Measurements from ENCODE around the gene CGB7.

The CGB7 gene

DNA sequence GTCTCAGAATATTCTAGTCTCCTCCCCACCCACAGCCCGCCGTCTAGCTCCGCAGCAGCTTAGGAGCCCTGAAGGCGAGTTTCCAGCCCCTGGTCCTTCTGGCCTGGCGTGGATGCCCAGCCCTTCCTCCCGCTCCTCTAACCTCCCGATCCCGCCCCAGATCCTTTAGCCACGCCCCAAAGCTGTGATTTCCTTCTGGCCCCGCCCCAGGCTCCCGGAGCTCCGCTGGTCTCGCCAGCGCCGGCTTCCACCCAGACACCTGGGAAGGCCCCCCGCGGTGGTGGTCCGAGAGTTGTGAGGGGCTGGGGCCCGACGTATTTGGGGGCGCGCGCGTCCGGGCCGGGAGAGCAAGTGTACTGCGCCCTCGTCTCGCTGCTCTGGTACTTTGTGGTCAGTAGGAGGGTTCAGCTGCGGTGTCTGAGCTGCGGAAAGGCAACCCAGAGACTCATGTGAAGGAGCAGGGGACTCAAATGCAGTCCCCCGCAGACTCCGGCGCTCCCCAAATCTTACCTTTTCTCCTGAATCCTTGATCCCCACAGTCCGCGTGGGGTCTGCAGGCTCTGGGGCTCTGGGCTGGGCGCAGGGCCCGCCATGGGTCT lies at the start of gene CGB7:
Gene CGB7 (minus strand): TSS at position 114 of the 599 bp plus-strand sequence. CDS start 2,374 bp downstream, outside the sequence.
- no peak for DNase-seq

DNA sequence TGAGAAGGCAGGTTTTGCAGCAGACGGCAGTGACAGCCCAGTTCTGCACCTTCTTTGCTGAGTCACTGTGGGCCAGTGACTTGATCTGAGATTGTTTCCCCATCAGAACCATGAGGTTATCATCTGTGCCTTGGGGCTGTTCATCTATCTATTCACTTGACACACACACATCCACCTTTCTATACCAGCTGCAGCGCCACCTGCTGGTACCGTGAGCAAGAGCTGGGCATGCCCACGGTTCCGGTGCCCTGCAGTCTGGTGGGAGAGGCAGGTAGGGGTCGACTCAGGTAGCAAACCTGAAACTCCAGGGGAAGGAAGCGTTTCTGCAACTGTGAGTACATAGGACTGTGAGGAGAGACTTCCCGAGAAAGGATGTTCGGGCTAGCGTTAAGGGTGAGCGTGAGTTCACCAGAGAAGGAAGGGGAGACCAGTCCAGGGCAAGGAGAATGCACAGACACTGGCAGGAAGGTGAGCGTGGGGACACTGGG lies 49.1 kb upstream of the CGB7 start:
- peaks cover 49 to 56% of the 10 kb centered on the region in 2 donors for H3K36me3 Mint-ChIP-seq
- no peaks in the 10 kb centered on the region for H3K9me3 Mint-ChIP-seq
- ATAC-seq (replicated peaks) (peak; percentile 80 to 83), DNase-seq (peak; percentile 42)
- H3K4me1 Mint-ChIP-seq: peaks cover 23 to 33% of the 10 kb centered on the region in 2 donors
- no peaks in the 10 kb centered on the region for H3K27me3 Mint-ChIP-seq
- peak overlapping the region; percentile 53 for H3K27ac Mint-ChIP-seq
- H3K4me3 Mint-ChIP-seq: no peak overlapping the region

More for the DNA sequence above, at the start of gene CGB7:
- Mint-ChIP-seq H3K4me3 (peak within 1 kb of the TSS; percentile 78 to 86), H3K9me3 (peaks cover 0 to 2% of the 10 kb centered on the region in 2 donors), H3K27me3 (peaks cover 56 to 75% of the 10 kb centered on the region in 2 donors), H3K4me1 (peaks cover 24 to 33% of the 10 kb centered on the region in 2 donors), H3K27ac (peak within 1 kb of the TSS; percentile 16), H3K36me3 (no peaks in the 10 kb centered on the region)
- ATAC-seq (replicated peaks): no peak

DNA sequence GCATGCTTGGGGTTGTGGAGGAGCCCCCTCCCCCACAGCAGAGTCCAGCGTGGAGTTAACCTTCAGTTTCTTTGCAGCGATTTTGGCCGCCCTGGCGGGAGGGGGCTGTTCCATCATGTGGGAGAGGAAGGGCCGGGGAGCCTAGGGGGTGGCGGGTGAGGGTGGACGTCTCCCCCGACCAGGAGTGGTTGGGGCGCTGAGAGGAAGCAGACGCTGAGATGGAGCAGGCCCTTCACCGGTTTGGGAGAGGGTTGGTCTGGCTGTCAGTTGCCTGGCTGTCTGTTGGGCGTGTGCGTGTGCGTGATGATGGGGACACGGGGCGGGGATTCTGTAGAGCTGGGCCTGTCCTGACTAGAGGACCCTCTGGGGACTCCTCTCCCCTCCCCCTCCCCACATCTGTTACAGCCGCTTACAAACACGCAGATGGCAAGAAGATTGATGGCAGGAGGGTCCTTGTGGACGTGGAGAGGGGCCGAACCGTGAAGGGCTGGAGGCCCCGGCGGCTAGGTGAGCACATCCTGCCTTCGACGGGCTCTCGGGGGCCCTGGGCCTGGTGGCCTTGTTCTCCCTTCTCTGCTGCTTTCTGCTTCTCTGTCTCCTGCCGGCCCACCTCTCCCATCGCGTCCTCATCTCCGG lies 46.8 kb upstream of the CGB7 start:
- Mint-ChIP-seq H3K4me3 (no peak overlapping the region), H3K27me3 (no peaks in the 10 kb centered on the region), H3K9me3 (no peaks in the 10 kb centered on the region), H3K27ac (peak overlapping the region; percentile 89), H3K4me1 (peaks cover 31 to 42% of the 10 kb centered on the region in 2 donors), H3K36me3 (peaks cover 55 to 69% of the 10 kb centered on the region in 2 donors)
- ATAC-seq (replicated peaks) (peak; percentile 13 to 32), DNase-seq (no peak)

DNA sequence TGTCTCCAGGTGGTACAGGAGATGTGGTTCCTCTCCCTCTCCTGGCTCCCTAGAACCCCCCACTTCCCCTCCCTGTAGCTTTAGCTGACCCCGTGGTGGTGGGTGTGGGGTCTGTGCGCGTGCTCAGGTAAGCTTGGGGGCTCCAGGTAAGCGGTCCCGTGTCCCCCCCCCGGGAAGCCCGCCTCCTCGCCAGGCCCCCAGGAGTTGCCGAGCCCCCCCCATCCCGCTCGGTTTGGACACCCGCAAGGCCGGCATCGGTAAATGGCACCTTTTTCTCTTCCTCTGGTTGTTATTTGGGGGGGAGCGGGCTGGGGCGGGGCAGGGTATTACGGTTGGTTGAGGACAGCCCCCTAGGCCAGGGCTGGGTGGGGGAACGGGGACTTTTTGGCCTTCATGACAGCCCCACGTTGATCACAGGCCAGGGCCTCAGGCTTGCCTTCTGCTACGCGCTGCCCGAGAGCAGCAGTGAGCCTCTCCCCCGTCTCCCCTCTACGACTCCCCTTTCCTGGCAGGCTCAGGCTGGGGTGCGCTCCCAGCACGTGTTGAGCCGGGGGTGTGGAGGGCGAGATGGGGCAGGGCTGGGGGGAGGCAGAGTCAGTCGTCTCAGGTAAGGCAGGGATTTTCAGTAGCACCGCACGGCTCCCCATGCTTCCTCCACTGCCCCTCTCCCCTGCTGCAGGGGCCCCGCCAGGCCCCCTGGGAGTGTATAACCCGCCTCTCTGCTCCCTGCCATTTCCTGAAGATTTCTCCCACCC lies 46.0 kb upstream of the CGB7 start:
- DNase-seq: no peak
- Mint-ChIP-seq H3K4me1 (peaks cover 31 to 42% of the 10 kb centered on the region in 2 donors), H3K9me3 (no peaks in the 10 kb centered on the region), H3K27me3 (no peaks in the 10 kb centered on the region), H3K36me3 (peaks cover 54 to 68% of the 10 kb centered on the region in 2 donors), H3K4me3 (peak overlapping the region in 1 of 2 donors; percentile 13), H3K27ac (peak overlapping the region; percentile 89)
- no peak for ATAC-seq (replicated peaks)

DNA sequence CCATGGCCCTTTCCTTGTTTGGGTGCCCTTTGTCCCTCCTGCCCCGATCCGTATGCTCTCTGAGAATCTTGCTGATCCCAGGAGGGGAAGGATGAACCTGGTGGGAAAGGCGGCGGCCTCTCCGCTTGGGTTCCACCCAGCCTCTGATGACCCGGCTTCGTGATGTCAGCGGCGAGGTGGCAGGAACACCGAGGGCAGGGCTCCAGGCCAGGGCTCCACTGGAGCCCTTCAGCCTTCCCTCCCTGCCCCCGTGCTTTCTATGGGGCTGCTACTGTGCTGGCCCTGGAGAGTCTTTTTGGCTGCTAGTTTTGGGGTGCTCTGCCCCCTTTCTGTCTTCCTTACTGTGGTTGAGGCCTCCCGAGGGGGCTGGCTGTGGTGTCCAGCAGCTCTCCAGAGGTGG lies 44.8 kb upstream of the CGB7 start:
- no peaks in the 10 kb centered on the region for H3K27me3 Mint-ChIP-seq
- DNase-seq (no peak), ATAC-seq (replicated peaks) (no peak)
- no peak overlapping the region for H3K4me3 Mint-ChIP-seq
- peaks cover 55 to 67% of the 10 kb centered on the region in 2 donors for H3K36me3 Mint-ChIP-seq
- H3K27ac Mint-ChIP-seq: peak overlapping the region; percentile 31
- peaks cover 32 to 50% of the 10 kb centered on the region in 2 donors for H3K4me1 Mint-ChIP-seq
- no peaks in the 10 kb centered on the region for H3K9me3 Mint-ChIP-seq

DNA sequence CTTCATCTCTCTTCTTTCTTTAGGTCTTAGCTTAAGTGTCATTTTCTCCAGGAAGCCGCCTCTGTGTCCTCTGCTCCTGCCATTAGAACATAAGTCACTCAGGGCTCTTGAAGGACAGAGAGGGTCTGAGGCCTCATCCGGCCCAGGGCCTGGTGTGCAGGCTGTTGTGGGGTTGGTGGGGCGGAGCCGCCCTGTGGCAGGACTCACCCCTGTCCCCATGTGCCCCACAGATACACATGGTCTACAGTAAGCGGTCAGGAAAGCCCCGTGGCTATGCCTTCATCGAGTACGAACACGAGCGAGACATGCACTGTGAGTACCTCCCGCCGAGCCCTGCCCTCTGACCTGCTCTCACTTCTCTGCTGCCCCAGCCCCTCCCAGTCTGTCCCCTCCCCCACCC lies 43.6 kb upstream of the CGB7 start:
- peaks cover 26 to 51% of the 10 kb centered on the region in 2 donors for H3K4me1 Mint-ChIP-seq
- no peaks in the 10 kb centered on the region for H3K9me3 Mint-ChIP-seq
- ATAC-seq (replicated peaks) (no peak), DNase-seq (no peak)
- no peak overlapping the region for H3K27ac Mint-ChIP-seq
- no peak overlapping the region for H3K4me3 Mint-ChIP-seq
- H3K36me3 Mint-ChIP-seq: peaks cover 49 to 62% of the 10 kb centered on the region in 2 donors
- no peaks in the 10 kb centered on the region for H3K27me3 Mint-ChIP-seq

DNA sequence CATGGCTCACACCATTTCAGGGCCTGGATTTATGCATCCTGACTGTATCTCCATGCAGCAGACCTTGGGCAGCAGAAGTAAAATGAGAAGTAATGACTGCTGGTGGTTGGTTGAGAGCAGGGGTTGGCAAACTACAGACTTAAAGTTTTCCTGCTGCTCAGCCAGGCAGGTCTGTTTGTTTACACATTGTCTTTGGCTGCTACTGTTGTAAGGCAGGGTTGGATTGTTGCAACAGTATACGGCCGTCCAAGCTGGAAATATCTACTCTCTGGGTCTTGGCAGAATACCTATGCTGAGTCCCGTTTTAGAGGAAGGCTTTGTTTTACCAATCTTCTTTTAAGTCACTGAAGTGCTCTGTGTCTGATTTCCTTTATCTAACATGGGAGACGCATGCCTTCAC lies 41.2 kb upstream of the CGB7 start:
- H3K4me3 Mint-ChIP-seq: no peak overlapping the region
- ATAC-seq (replicated peaks): no peak
- no peaks in the 10 kb centered on the region for H3K9me3 Mint-ChIP-seq
- H3K4me1 Mint-ChIP-seq: peaks cover 21 to 45% of the 10 kb centered on the region in 2 donors
- H3K27ac Mint-ChIP-seq: no peak overlapping the region
- H3K36me3 Mint-ChIP-seq: peaks cover 35 to 58% of the 10 kb centered on the region in 2 donors
- DNase-seq: no peak
- H3K27me3 Mint-ChIP-seq: no peaks in the 10 kb centered on the region

DNA sequence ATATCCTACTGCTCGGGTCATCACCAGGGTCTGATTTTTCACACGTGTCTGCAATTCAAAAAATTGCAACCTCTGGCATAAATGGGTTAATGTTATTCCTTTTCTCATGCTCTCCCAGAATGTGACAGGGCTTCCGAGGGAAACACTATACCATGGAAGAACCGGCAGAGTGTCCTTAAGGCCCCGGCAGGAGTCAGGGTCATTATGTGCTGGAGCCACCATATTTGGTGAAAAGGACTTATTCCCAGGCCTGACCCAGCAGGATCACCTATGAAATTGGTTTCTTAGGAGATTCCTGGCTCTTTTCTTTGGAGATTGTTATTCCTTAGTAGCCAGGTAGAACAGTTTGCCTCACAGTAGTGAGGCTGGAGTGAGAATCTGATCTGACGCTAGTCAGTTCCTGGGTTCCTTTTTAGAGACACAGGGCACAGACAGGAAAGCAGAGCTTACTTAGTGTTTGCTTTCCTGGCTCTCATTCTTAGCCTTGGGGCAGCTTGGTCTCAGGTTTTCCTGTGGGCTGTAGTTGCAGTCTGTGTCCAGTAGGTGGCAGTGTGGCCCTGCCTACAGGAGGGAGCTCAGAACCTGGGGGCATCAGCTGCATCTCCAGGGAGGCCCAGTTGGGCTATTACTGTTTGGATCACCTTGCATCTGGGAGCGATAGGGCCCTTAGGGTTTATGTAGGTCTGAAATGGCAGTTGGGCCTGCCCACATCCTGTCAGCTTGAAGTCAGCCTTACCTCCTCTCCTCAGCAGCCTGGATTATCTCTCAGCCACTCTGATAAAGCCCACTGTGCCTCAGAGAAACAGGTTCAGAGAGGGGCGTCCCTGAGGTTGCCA lies 40.1 kb upstream of the CGB7 start:
- Mint-ChIP-seq H3K27me3 (no peaks in the 10 kb centered on the region), H3K36me3 (peaks cover 31 to 58% of the 10 kb centered on the region in 2 donors), H3K4me3 (no peak overlapping the region), H3K4me1 (peaks cover 18 to 33% of the 10 kb centered on the region in 2 donors), H3K9me3 (no peaks in the 10 kb centered on the region), H3K27ac (no peak overlapping the region)
- peak; percentile 92 to 94 for ATAC-seq (replicated peaks)
- DNase-seq: peak; percentile 61

DNA sequence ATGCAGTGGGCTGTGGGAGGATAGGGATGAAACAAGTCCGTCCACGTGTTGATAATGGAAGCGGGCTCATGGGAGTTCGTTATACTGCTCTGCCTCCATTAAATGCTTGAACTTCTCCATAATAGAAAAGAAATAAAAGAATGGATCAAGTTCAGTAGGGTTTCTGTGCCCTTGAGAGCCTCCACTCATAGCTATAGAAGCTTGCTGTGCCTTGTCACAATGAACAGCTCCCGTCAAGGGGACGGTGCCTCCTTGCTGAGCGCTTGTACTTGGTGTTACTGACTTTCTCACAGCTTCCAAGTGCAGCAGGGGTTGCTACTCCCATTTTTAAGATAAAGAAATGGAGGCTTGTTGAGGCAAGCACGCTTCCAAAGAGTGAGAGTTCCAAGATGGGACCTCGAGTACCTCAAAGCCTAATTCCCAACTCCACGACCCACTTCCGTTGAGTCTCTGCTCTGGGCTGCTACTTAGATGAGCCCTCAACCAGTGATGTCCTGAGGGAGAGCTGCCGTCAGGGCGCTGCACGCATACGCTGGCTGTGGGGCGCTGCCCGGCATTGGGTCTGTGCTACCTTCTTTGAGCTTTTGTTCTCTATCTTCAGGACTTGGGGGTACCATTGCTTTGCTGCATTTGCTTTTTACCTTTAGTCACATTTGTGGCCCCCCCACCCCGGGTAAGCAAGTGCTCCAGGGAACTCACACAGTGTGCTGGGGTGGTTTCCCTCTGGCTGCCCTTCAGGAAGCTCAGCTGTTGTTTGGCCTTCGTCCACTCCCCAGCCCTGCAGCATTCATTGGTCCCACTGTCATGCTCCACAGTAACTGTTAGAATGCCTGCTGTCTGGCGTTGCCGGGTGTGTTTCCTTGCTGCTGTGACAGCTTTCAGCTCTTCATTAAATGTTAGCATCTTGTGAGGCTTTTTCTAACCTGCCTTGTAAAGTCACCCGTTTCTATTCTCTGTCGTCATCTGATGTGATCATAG lies 37.2 kb upstream of the CGB7 start:
- ATAC-seq (replicated peaks) (no peak), DNase-seq (no peak)
- no peak overlapping the region for H3K4me3 Mint-ChIP-seq
- H3K9me3 Mint-ChIP-seq: no peaks in the 10 kb centered on the region
- no peaks in the 10 kb centered on the region for H3K27me3 Mint-ChIP-seq
- peaks cover 35 to 62% of the 10 kb centered on the region in 2 donors for H3K36me3 Mint-ChIP-seq
- H3K27ac Mint-ChIP-seq: peak overlapping the region; percentile 31
- H3K4me1 Mint-ChIP-seq: peaks cover 21 to 39% of the 10 kb centered on the region in 2 donors

DNA sequence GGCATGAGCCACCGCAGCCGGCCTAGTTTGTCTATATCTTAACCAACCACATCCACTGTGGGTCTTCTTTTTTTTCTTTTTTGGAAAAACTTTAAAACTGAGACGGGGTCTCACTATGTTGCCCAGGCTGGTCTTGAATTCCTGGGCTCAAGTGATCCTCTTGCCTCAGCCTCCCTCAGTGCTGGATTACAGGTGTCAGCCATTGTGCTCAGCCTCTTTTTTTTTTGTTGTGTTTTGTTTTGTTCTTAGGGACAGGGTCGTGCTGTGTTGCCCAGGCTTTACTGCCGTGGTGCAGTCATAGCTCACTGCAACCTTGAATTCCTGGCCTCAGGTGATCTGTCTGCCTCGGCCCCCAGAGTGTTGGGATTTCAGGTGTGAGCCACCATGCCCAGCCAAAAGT lies 35.1 kb upstream of the CGB7 start:
- H3K4me3 Mint-ChIP-seq: no peak overlapping the region
- no peaks in the 10 kb centered on the region for H3K27me3 Mint-ChIP-seq
- H3K27ac Mint-ChIP-seq: no peak overlapping the region
- ATAC-seq (replicated peaks): no peak
- no peaks in the 10 kb centered on the region for H3K9me3 Mint-ChIP-seq
- DNase-seq: no peak
- peaks cover 21 to 48% of the 10 kb centered on the region in 2 donors for H3K4me1 Mint-ChIP-seq
- H3K36me3 Mint-ChIP-seq: peaks cover 24 to 50% of the 10 kb centered on the region in 2 donors

DNA sequence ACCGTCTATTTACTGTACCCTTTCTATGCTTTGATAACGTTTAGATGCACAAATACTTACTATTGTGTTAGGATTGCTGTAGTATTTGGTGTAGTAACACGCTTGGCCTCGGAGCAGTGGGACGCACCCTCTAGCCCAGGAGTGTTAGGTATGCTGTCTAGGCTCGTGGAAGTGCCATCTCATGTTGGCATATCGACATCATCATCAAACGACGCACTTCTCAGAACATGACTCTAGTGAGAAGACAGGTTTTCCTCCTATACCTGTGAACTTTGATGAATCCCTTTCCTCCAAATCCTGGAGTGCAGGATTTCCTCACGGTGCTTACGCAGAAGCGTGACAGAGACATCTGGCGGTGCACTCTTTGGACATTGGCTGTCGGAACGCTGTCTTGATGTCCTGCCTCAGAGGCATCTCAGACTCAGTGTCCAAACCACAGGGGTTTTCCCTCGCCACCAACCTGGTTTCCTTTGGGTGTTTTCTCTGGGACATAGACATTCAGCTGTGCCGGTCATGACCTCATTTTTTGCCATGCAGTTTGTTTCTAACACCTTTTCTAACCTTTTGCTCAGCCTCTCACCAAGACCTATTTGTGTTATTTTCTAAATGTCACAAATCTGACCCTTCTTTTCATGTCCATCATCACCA lies 34.0 kb upstream of the CGB7 start:
- H3K36me3 Mint-ChIP-seq: peaks cover 30 to 53% of the 10 kb centered on the region in 2 donors
- H3K4me1 Mint-ChIP-seq: peaks cover 28 to 54% of the 10 kb centered on the region in 2 donors
- no peak overlapping the region for H3K27ac Mint-ChIP-seq
- DNase-seq: no peak
- H3K27me3 Mint-ChIP-seq: no peaks in the 10 kb centered on the region
- no peaks in the 10 kb centered on the region for H3K9me3 Mint-ChIP-seq
- H3K4me3 Mint-ChIP-seq: no peak overlapping the region
- ATAC-seq (replicated peaks): no peak

DNA sequence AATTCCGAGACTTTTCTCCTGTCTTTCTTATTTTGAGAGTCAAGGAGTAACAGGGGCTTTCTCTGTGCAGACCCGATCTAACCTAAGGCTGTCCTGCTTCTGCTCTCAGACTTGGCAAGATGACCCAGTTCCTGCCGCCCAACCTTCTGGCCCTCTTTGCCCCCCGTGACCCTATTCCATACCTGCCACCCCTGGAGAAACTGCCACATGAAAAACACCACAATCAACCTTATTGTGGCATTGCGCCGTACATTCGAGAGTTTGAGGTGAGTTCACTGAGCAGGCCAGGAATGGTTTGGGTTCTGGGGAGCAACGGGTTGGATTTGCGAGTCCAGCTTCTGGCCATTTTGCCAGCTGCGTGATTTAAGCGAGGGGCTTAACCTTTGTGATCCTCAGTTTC lies 28.7 kb upstream of the CGB7 start:
- Mint-ChIP-seq H3K36me3 (peaks cover 31 to 36% of the 10 kb centered on the region in 2 donors), H3K4me3 (peak overlapping the region; percentile 98), H3K4me1 (peaks cover 27 to 52% of the 10 kb centered on the region in 2 donors), H3K27me3 (peaks cover 0 to 5% of the 10 kb centered on the region in 2 donors), H3K27ac (peak overlapping the region; percentile 98), H3K9me3 (no peaks in the 10 kb centered on the region)
- no peak for ATAC-seq (replicated peaks)
- no peak for DNase-seq
